Kidney epithelial cell (primary cell): Measurements from ENCODE around the gene GCN1. TPM values are rescaled to one million over a fixed set of nuclear protein-coding genes. Genes with fewer than 3 reads are reported as not detected.
"Not testable (repeated sequence)": the region's sequence is repeated elsewhere in the genome, so short reads cannot be mapped to it uniquely, and the experiment has no call there.

Experiments used
- DNase-seq: peaks from one replicate; pipeline ENCODE4 v3.0.0-alpha.2; 2010; ENCODE audit warnings: low read depth
- H3K27me3 ChIP-seq: 2 replicates; pipeline ENCODE4 v1.6.0; 2011; ENCODE audit warnings: low read length; ENCODE audit not compliant: control insufficient read depth, insufficient read depth
- H3K36me3 ChIP-seq: 2 replicates; pipeline ENCODE4 v1.5.1; 2011; ENCODE audit warnings: low read length; ENCODE audit not compliant: control insufficient read depth, insufficient read depth
- H3K4me3 ChIP-seq: 2 replicates; pipeline ENCODE4 v1.5.1; 2011; ENCODE audit warnings: low read depth, mild to moderate bottlenecking, control low read depth, low read length
- CTCF ChIP-seq: IDR thresholded peaks from 2 replicates; pipeline ENCODE4 v1.5.1; 2011; ENCODE audit warnings: mild to moderate bottlenecking, moderate library complexity, low read length, control low read depth, inconsistent platforms; ENCODE audit not compliant: insufficient read depth, poor library complexity, severe bottlenecking
- total RNA-seq: library from RNA; depleted of rRNA; stranded (reverse); fragments of >200 nt; gene quantifications from 2 replicates; pipeline ENCODE4 v1.2.3, GENCODE V29; 2015

Gene GCN1
- total RNA-seq, 1 donor from 2014 or later, result 78.4 TPM

- Histone ChIP-seq H3K36me3 (no peaks in the 10 kb centered on the region), H3K4me3 (no peak overlapping the region), H3K27me3 (no peaks in the 10 kb centered on the region)
- TF ChIP-seq CTCF, result no peak
- DNase-seq, result no peak
Observed at GRCh38 chr12:120239776-120240494, 45.4 kb upstream of the GCN1 start.

- H3K27me3 ChIP-seq, result no peaks in the 10 kb centered on the region
- no peak for DNase-seq
- H3K4me3 ChIP-seq, result no peak overlapping the region
- no peaks in the 10 kb centered on the region for H3K36me3 ChIP-seq
- TF ChIP-seq CTCF, result no peak
Observed at GRCh38 chr12:120238839-120239445, 44.4 kb upstream of the GCN1 start.

GRCh38 chr12:120238217-120238616, 43.7 kb upstream of the GCN1 start:
- Histone ChIP-seq H3K27me3 (no peaks in the 10 kb centered on the region), H3K36me3 (no peaks in the 10 kb centered on the region), H3K4me3 (no peak overlapping the region)
- TF ChIP-seq CTCF, result no peak
- no peak for DNase-seq

- no peaks in the 10 kb centered on the region for H3K27me3 ChIP-seq
- no peak for DNase-seq
- no peaks in the 10 kb centered on the region for H3K36me3 ChIP-seq
- no peak overlapping the region for H3K4me3 ChIP-seq
- no peak for TF ChIP-seq CTCF
Observed at GRCh38 chr12:120237360-120238171, 43.1 kb upstream of the GCN1 start.

GRCh38 chr12:120236809-120237208, 42.3 kb upstream of the GCN1 start:
- H3K27me3 ChIP-seq, H3K4me3 ChIP-seq, DNase-seq: not testable (repeated sequence)

More at GRCh38 chr12:120236809-120237208, 42.3 kb upstream of the GCN1 start:
- H3K36me3 ChIP-seq, result not testable (repeated sequence)
